ENCODE measurements around the gene BRINP2. TPM values are rescaled to one million over a fixed set of nuclear protein-coding genes. Genes with fewer than 3 reads are reported as not detected.

Gene BRINP2
- total RNA-seq, 2 donors from 2014 or later: not detected

GRCh38 chr1:177163844-177164379 lies 6.8 kb upstream of the BRINP2 start:
- peak; percentile 51 for DNase-seq
- H3K4me3 ChIP-seq (ENCODE audit: low read length): peak overlapping the region; percentile 81
- TF ChIP-seq, protein P1, sequence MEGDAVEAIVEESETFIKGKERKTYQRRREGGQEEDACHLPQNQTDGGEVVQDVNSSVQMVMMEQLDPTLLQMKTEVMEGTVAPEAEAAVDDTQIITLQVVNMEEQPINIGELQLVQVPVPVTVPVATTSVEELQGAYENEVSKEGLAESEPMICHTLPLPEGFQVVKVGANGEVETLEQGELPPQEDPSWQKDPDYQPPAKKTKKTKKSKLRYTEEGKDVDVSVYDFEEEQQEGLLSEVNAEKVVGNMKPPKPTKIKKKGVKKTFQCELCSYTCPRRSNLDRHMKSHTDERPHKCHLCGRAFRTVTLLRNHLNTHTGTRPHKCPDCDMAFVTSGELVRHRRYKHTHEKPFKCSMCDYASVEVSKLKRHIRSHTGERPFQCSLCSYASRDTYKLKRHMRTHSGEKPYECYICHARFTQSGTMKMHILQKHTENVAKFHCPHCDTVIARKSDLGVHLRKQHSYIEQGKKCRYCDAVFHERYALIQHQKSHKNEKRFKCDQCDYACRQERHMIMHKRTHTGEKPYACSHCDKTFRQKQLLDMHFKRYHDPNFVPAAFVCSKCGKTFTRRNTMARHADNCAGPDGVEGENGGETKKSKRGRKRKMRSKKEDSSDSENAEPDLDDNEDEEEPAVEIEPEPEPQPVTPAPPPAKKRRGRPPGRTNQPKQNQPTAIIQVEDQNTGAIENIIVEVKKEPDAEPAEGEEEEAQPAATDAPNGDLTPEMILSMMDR (conservative IDR thresholded peaks at IDR 0.05): no peak

DNA sequence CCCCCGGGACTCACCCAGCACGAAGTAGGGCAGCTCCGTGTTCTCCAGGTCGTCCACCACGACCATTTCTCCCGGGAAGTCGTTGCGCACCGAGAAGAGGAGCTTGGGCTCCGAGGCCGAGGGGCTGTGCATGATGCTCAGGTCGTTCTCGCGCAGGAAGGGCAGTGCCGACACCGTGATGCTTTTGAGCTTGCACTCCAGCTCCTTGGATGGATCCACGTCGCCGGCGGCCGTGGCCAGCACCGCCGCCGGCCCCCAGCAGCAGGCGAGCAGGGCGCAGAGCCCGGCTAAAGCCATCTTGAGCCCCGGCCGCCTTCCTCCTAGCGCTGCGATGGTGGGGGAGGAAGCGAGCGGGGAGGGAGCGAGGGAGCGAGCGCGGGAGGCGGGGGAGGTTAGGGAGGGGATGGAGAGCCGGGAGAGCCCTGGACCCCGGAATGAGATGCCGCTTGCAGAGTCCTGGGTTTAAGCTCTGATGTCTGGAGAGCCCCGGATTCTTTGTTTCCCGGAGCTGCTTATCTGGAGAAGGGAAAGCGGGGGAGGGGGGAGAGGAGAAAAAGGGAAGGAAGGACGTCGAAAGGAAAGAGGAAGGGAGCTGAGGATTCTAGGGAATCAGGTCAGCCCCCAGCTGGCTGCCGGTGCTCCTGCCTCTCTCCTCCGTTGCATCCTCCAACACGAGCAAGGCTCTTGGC lies 6.2 kb upstream of the BRINP2 start, which contains the start of gene ASTN1:
Gene ASTN1 (minus strand): TSS at position 333 of the 689 bp plus-strand sequence. CDS start 36 bp downstream, at position 297.
- Histone ChIP-seq H3K4me3 (ENCODE audit: low read length) (peak within 1 kb of the TSS; percentile 81), H3K4me1 (ENCODE audit: control insufficient read depth, insufficient read depth, low read length) (no peaks in the 10 kb centered on the region), H3K9me3 (ENCODE audit: control insufficient read depth, low read length) (no peaks in the 10 kb centered on the region), H3K36me3 (ENCODE audit: control insufficient read depth, insufficient read depth, low read length) (no peaks in the 10 kb centered on the region), H3K27me3 (ENCODE audit: control insufficient read depth, insufficient read depth, low read length, poor library complexity, severe bottlenecking) (peaks cover 98% of the 10 kb centered on the region), H3K27ac (ENCODE audit: low read depth, low read length) (no peak within 1 kb of the TSS), H3K9ac (ENCODE audit: extremely low read depth, low read length, poor library complexity, severe bottlenecking) (no peak within 1 kb of the TSS)
- H3K4me1 Mint-ChIP-seq: no peaks in the 10 kb centered on the region
- H3K9me3 Mint-ChIP-seq: no peaks in the 10 kb centered on the region
- H3K36me3 Mint-ChIP-seq (ENCODE audit: low read depth): no peaks in the 10 kb centered on the region
- WGBS, 2 experiments (ENCODE audit: insufficient coverage in 1 of 2, insufficient read length in 1 of 2): 0% methylated on average over 15 to 49 of the region's 49 CpGs
- DNase-seq: peak; percentile 79
- peaks cover 8% of the 10 kb centered on the region for H3K27me3 Mint-ChIP-seq (ENCODE audit: insufficient read depth)
- no peak within 1 kb of the TSS for H3K27ac Mint-ChIP-seq
- peak within 1 kb of the TSS; percentile 56 for H3K4me3 Mint-ChIP-seq
- TF ChIP-seq, protein P1 (conservative IDR thresholded peaks at IDR 0.05): no peak

More at GRCh38 chr1:177163844-177164379, 6.8 kb upstream of the BRINP2 start:
- no peaks in the 10 kb centered on the region for H3K4me1 Mint-ChIP-seq
- no peaks in the 10 kb centered on the region for H3K36me3 ChIP-seq (ENCODE audit: control insufficient read depth, insufficient read depth, low read length)
- no peaks in the 10 kb centered on the region for H3K9me3 ChIP-seq (ENCODE audit: control insufficient read depth, low read length)
- H3K4me1 ChIP-seq (ENCODE audit: control insufficient read depth, insufficient read depth, low read length): no peaks in the 10 kb centered on the region
- no peak overlapping the region for H3K27ac Mint-ChIP-seq
- no peaks in the 10 kb centered on the region for H3K9me3 Mint-ChIP-seq
- H3K9ac ChIP-seq (ENCODE audit: extremely low read depth, low read length, poor library complexity, severe bottlenecking): no peak overlapping the region
- no peaks in the 10 kb centered on the region for H3K36me3 Mint-ChIP-seq (ENCODE audit: low read depth)
- H3K27ac ChIP-seq (ENCODE audit: low read depth, low read length): no peak overlapping the region
- H3K27me3 ChIP-seq (ENCODE audit: control insufficient read depth, insufficient read depth, low read length, poor library complexity, severe bottlenecking): peaks cover 91% of the 10 kb centered on the region
- H3K27me3 Mint-ChIP-seq (ENCODE audit: insufficient read depth): peaks cover 10% of the 10 kb centered on the region
- WGBS, 2 experiments (ENCODE audit: insufficient coverage in 1 of 2, insufficient read length in 1 of 2): 0 to 2% methylated on average over 1 to 13 of the region's 15 CpGs
- peak overlapping the region; percentile 56 for H3K4me3 Mint-ChIP-seq

GRCh38 chr1:177165069-177165439 lies 5.7 kb upstream of the BRINP2 start:
- DNase-seq: no peak
- Histone ChIP-seq H3K4me1 (ENCODE audit: control insufficient read depth, insufficient read depth, low read length) (no peaks in the 10 kb centered on the region), H3K4me3 (ENCODE audit: low read length) (peak overlapping the region; percentile 81), H3K9ac (ENCODE audit: extremely low read depth, low read length, poor library complexity, severe bottlenecking) (no peak overlapping the region), H3K27me3 (ENCODE audit: control insufficient read depth, insufficient read depth, low read length, poor library complexity, severe bottlenecking) (peaks cover 99% of the 10 kb centered on the region), H3K27ac (ENCODE audit: low read depth, low read length) (no peak overlapping the region), H3K36me3 (ENCODE audit: control insufficient read depth, insufficient read depth, low read length) (no peaks in the 10 kb centered on the region), H3K9me3 (ENCODE audit: control insufficient read depth, low read length) (no peaks in the 10 kb centered on the region)
- Mint-ChIP-seq H3K4me1 (no peaks in the 10 kb centered on the region), H3K27ac (no peak overlapping the region), H3K4me3 (peak overlapping the region; percentile 56), H3K27me3 (ENCODE audit: insufficient read depth) (peaks cover 3% of the 10 kb centered on the region), H3K36me3 (ENCODE audit: low read depth) (no peaks in the 10 kb centered on the region), H3K9me3 (no peaks in the 10 kb centered on the region)
- 4% methylated on average over 9 of the region's 9 CpGs; no CpG with 5 or more reads in 1 of the 2 experiments for WGBS, 2 experiments (ENCODE audit: insufficient coverage in 1 of 2, insufficient read length in 1 of 2)
- TF ChIP-seq, protein P1 (conservative IDR thresholded peaks at IDR 0.05): no peak
